SJSA1 (cell line): ENCODE measurements around the gene C1orf53. TPM values are rescaled to one million over a fixed set of nuclear protein-coding genes. Genes with fewer than 3 reads are reported as not detected.
A peak's percentile ranks its signal among the peaks of the same experiment; 100 is the strongest.
"Not testable (repeated sequence)": the region's sequence is repeated elsewhere in the genome, so short reads cannot be mapped to it uniquely, and the experiment has no call there.

Source experiments
- DNase-seq, 2 experiments: peaks; one replicate each; pipeline ENCODE4 v3.0.0-alpha.2; 2015 to 2020; ENCODE audit warnings: low spot score in 2 of 2, low read depth in 1 of 2
- H3K27ac ChIP-seq: fragments of 250-450 bp; sonication (Bioruptor Pico); 2 replicates; pipeline ENCODE4 v1.5.1; 2020; ENCODE audit warnings: mild to moderate bottlenecking, moderate library complexity
- H3K27me3 ChIP-seq: fragments of 250-450 bp; sonication (Bioruptor Pico); replicated peaks from 2 replicates; pipeline ENCODE4 v1.5.1; 2020; ENCODE audit warnings: mild to moderate bottlenecking, moderate library complexity
- H3K36me3 ChIP-seq: fragments of 250-450 bp; sonication (Bioruptor Pico); 2 replicates; pipeline ENCODE4 v1.5.1; 2020; ENCODE audit warnings: mild to moderate bottlenecking
- H3K4me1 ChIP-seq: fragments of 250-450 bp; sonication (Bioruptor Pico); replicated peaks from 2 replicates; pipeline ENCODE4 v1.6.1; 2021; ENCODE audit warnings: mild to moderate bottlenecking
- H3K4me3 ChIP-seq: fragments of 250-450 bp; sonication (Bioruptor Pico); 2 replicates; pipeline ENCODE4 v1.5.1; 2020; ENCODE audit warnings: mild to moderate bottlenecking
- H3K9me3 ChIP-seq: fragments of 250-450 bp; sonication (Bioruptor Pico); replicated peaks from 2 replicates; pipeline ENCODE4 v1.5.1; 2020; ENCODE audit warnings: mild to moderate bottlenecking
- total RNA-seq: library from RNA; depleted of rRNA; stranded (reverse); fragments of >200 nt; shearing (Covaris generic); gene quantifications from 2 replicates; pipeline ENCODE4 v1.2.3, GENCODE V29; 2014; rRNA removed

The C1orf53 gene
- 13.6 and 24.9 TPM in 2 replicates for total RNA-seq

- Histone ChIP-seq H3K4me1 (peaks cover 16% of the 10 kb centered on the region), H3K9me3 (no peaks in the 10 kb centered on the region), H3K27ac (peak within 1 kb of the TSS; percentile 73), H3K27me3 (peaks cover 4% of the 10 kb centered on the region), H3K4me3 (peak within 1 kb of the TSS; percentile 79), H3K36me3 (peaks cover 3% of the 10 kb centered on the region; the same call in 1 of the 2 replicates)
- DNase-seq, result peak; percentile 85 to 93
Measured at GRCh38 chr1:197902454-197903195, at the start of gene C1orf53. Gene C1orf53 (plus strand): TSS chr1:197902630. CDS start chr1:197902650, 20 bp downstream.

GRCh38 chr1:197855751-197856150, 46.7 kb upstream of the C1orf53 start:
- not testable (repeated sequence) for DNase-seq, H3K4me1 ChIP-seq, H3K9me3 ChIP-seq

GRCh38 chr1:197857477-197857876, 45.0 kb upstream of the C1orf53 start:
- H3K9me3 ChIP-seq, result no peaks in the 10 kb centered on the region
- H3K36me3 ChIP-seq, result no peaks in the 10 kb centered on the region
- no peaks in the 10 kb centered on the region for H3K27me3 ChIP-seq
- H3K4me1 ChIP-seq, result no peaks in the 10 kb centered on the region
- no peak for DNase-seq
- H3K4me3 ChIP-seq, result no peak overlapping the region
- no peak overlapping the region for H3K27ac ChIP-seq

More at GRCh38 chr1:197855751-197856150, 46.7 kb upstream of the C1orf53 start:
- not testable (repeated sequence) for H3K27me3 ChIP-seq, H3K27ac ChIP-seq, H3K36me3 ChIP-seq, H3K4me3 ChIP-seq

- H3K9me3 ChIP-seq, result no peaks in the 10 kb centered on the region
- no peak overlapping the region for H3K27ac ChIP-seq
Measured at GRCh38 chr1:197859024-197859423, 43.4 kb upstream of the C1orf53 start.

GRCh38 chr1:197862221-197862620, 40.2 kb upstream of the C1orf53 start:
- Histone ChIP-seq H3K27ac (no peak overlapping the region), H3K4me3 (no peak overlapping the region), H3K27me3 (no peaks in the 10 kb centered on the region), H3K4me1 (no peaks in the 10 kb centered on the region), H3K36me3 (no peaks in the 10 kb centered on the region), H3K9me3 (no peaks in the 10 kb centered on the region)
- no peak for DNase-seq

More at GRCh38 chr1:197859024-197859423, 43.4 kb upstream of the C1orf53 start:
- Histone ChIP-seq H3K4me1 (no peaks in the 10 kb centered on the region), H3K4me3 (no peak overlapping the region), H3K36me3 (no peaks in the 10 kb centered on the region), H3K27me3 (no peaks in the 10 kb centered on the region)
- DNase-seq, result peak in 1 of 2 experiments; percentile 7

- no peak overlapping the region for H3K27ac ChIP-seq
- H3K4me1 ChIP-seq, result no peaks in the 10 kb centered on the region
- H3K27me3 ChIP-seq, result no peaks in the 10 kb centered on the region
- H3K9me3 ChIP-seq, result no peaks in the 10 kb centered on the region
- DNase-seq, result no peak
- no peaks in the 10 kb centered on the region for H3K36me3 ChIP-seq
- no peak overlapping the region for H3K4me3 ChIP-seq
Measured at GRCh38 chr1:197862671-197863070, 39.8 kb upstream of the C1orf53 start.

GRCh38 chr1:197865809-197866208, 36.6 kb upstream of the C1orf53 start:
- Histone ChIP-seq H3K27me3 (no peaks in the 10 kb centered on the region), H3K36me3 (no peaks in the 10 kb centered on the region), H3K9me3 (no peaks in the 10 kb centered on the region), H3K4me1 (no peaks in the 10 kb centered on the region), H3K4me3 (no peak overlapping the region), H3K27ac (no peak overlapping the region)
- no peak for DNase-seq

GRCh38 chr1:197868751-197869489, 33.5 kb upstream of the C1orf53 start:
- DNase-seq, result peak in 1 of 2 experiments; percentile 31
- Histone ChIP-seq H3K36me3 (no peaks in the 10 kb centered on the region), H3K4me1 (no peaks in the 10 kb centered on the region), H3K27ac (no peak overlapping the region), H3K27me3 (no peaks in the 10 kb centered on the region), H3K9me3 (no peaks in the 10 kb centered on the region), H3K4me3 (no peak overlapping the region)

- no peaks in the 10 kb centered on the region for H3K36me3 ChIP-seq
- H3K27ac ChIP-seq, result no peak overlapping the region
- H3K9me3 ChIP-seq, result no peaks in the 10 kb centered on the region
- no peaks in the 10 kb centered on the region for H3K27me3 ChIP-seq
- no peaks in the 10 kb centered on the region for H3K4me1 ChIP-seq
- no peak for DNase-seq
- H3K4me3 ChIP-seq, result no peak overlapping the region
Measured at GRCh38 chr1:197869490-197870077, 32.8 kb upstream of the C1orf53 start.

GRCh38 chr1:197876894-197877293, 25.5 kb upstream of the C1orf53 start:
- no peaks in the 10 kb centered on the region for H3K36me3 ChIP-seq
- no peak overlapping the region for H3K27ac ChIP-seq
- DNase-seq, result no peak

GRCh38 chr1:197880385-197880784, 22.0 kb upstream of the C1orf53 start:
- H3K27ac ChIP-seq, DNase-seq, H3K27me3 ChIP-seq, H3K4me1 ChIP-seq, H3K9me3 ChIP-seq, H3K4me3 ChIP-seq, H3K36me3 ChIP-seq: not testable (repeated sequence)

More at GRCh38 chr1:197876894-197877293, 25.5 kb upstream of the C1orf53 start:
- Histone ChIP-seq H3K4me3 (no peak overlapping the region), H3K4me1 (no peaks in the 10 kb centered on the region), H3K9me3 (no peaks in the 10 kb centered on the region), H3K27me3 (no peaks in the 10 kb centered on the region)

GRCh38 chr1:197882241-197882640, 20.2 kb upstream of the C1orf53 start:
- DNase-seq, H3K4me3 ChIP-seq, H3K9me3 ChIP-seq, H3K4me1 ChIP-seq, H3K36me3 ChIP-seq, H3K27me3 ChIP-seq, H3K27ac ChIP-seq: not testable (repeated sequence)

GRCh38 chr1:197884173-197884572, 18.3 kb upstream of the C1orf53 start:
- Histone ChIP-seq H3K27ac (no peak overlapping the region), H3K27me3 (no peaks in the 10 kb centered on the region), H3K9me3 (no peaks in the 10 kb centered on the region), H3K4me1 (no peaks in the 10 kb centered on the region), H3K36me3 (no peaks in the 10 kb centered on the region), H3K4me3 (no peak overlapping the region)
- DNase-seq, result no peak

GRCh38 chr1:197890936-197891335, 11.5 kb upstream of the C1orf53 start:
- Histone ChIP-seq H3K27ac (no peak overlapping the region), H3K4me1 (no peaks in the 10 kb centered on the region), H3K4me3 (no peak overlapping the region), H3K27me3 (no peaks in the 10 kb centered on the region), H3K36me3 (no peaks in the 10 kb centered on the region), H3K9me3 (no peaks in the 10 kb centered on the region)
- DNase-seq, result no peak
